ENCODE data around the gene ZNF180. TPM values are rescaled to one million over a fixed set of nuclear protein-coding genes. Genes with fewer than 3 reads are reported as not detected.

The ZNF180 gene
- total RNA-seq, 2 donors from 2014 or later: 8.2 to 9.6 TPM

GRCh38 chr19:44438441-44438840, 61.9 kb downstream of the ZNF180 start:
- ATAC-seq (no peak), DNase-seq (ENCODE audit: low spot score in 2 of 2) (no peak)
- Mint-ChIP-seq H3K9me3 (peaks cover 44 to 51% of the 10 kb centered on the region in 2 donors), H3K36me3 (peaks cover 43 to 76% of the 10 kb centered on the region in 2 donors), H3K27ac (no peak overlapping the region)

- Mint-ChIP-seq H3K27ac (no peak overlapping the region), H3K36me3 (peaks cover 48 to 81% of the 10 kb centered on the region in 2 donors), H3K9me3 (peaks cover 45 to 52% of the 10 kb centered on the region in 2 donors)
- ATAC-seq (no peak), DNase-seq (ENCODE audit: low spot score in 2 of 2) (no peak)
Observed at GRCh38 chr19:44435441-44435840, 64.9 kb downstream of the ZNF180 start.

- DNase-seq (ENCODE audit: low spot score in 2 of 2): no peak
- Mint-ChIP-seq H3K27ac (no peak overlapping the region), H3K36me3 (peaks cover 73 to 83% of the 10 kb centered on the region in 2 donors), H3K9me3 (peaks cover 63 to 74% of the 10 kb centered on the region in 2 donors)
- no peak for ATAC-seq
Observed at GRCh38 chr19:44430956-44431355, 69.4 kb downstream of the ZNF180 start.

Other genes starting within 250 kb of the ZNF180 start
- under 1 TPM in 1 of 2 donors, not detected in 1; 0.52 TPM for gene ZNF233, start 240.6 kb downstream of the ZNF180 start, total RNA-seq
- 1 to 10 TPM; 1.5 to 3.3 TPM for gene ZNF235, start 195.5 kb downstream of the ZNF180 start, total RNA-seq
- not detected for gene ZNF112, start 143.8 kb downstream of the ZNF180 start, total RNA-seq
- 1 to 10 TPM; 2.0 to 2.4 TPM for gene ZNF285, start 98.9 kb downstream of the ZNF180 start, total RNA-seq
- 1 to 10 TPM in 1 of 2 donors, under 1 TPM in 1; 0.09 to 1.2 TPM for gene ZNF229, start 52.0 kb downstream of the ZNF180 start, total RNA-seq
- gene CEACAM20, start 29.2 kb upstream of the ZNF180 start, total RNA-seq: not detected
- not detected for gene IGSF23, start 113.0 kb upstream of the ZNF180 start, total RNA-seq
- gene PVR, start 143.4 kb upstream of the ZNF180 start, total RNA-seq: 10 to 100 TPM; 18.2 to 23.4 TPM
- gene CEACAM19, start 171.0 kb upstream of the ZNF180 start, total RNA-seq: 1 to 10 TPM; 2.2 to 2.5 TPM
- gene CEACAM16, start 198.6 kb upstream of the ZNF180 start, total RNA-seq: not detected
- gene BCL3, start 248.2 kb upstream of the ZNF180 start, total RNA-seq: 100 to 1,000 TPM in 1 of 2 donors, 10 to 100 TPM in 1; 83.8 to 124 TPM